Ishikawa (cell line): ENCODE results near the gene SMYD3.

Experiments
- CREB1 ChIP-seq: IDR thresholded peaks from 2 replicates; pipeline ENCODE4 v1.6.1; 2012; ENCODE audit warnings: low read depth
- EP300 ChIP-seq: IDR thresholded peaks from 2 replicates; pipeline ENCODE4 v1.6.1; 2012; ENCODE audit warnings: borderline replicate concordance
- MAX ChIP-seq: IDR thresholded peaks from 2 replicates; pipeline ENCODE4 v1.6.1; 2012
- NFIC ChIP-seq: IDR thresholded peaks from 2 replicates; pipeline ENCODE4 v1.6.1; 2012
- REST ChIP-seq: IDR thresholded peaks from 2 replicates; pipeline ENCODE4 v1.6.1; 2012; ENCODE audit warnings: low read depth, mild to moderate bottlenecking
- TAF1 ChIP-seq: IDR thresholded peaks from 2 replicates; pipeline ENCODE4 v1.6.1; 2012; ENCODE audit warnings: low read depth, mild to moderate bottlenecking
- YY1 ChIP-seq: IDR thresholded peaks from 2 replicates; pipeline ENCODE4 v1.6.1; 2012; ENCODE audit warnings: low read depth

GRCh38 chr1:245860657-245861544 lies 646.2 kb downstream of the SMYD3 start:
- TF ChIP-seq REST = no peak
- TF ChIP-seq NFIC = no peak
- TF ChIP-seq CREB1 = no peak
- TF ChIP-seq TAF1 = no peak
- TF ChIP-seq YY1 = no peak
- no peak for TF ChIP-seq MAX
- TF ChIP-seq EP300 = no peak
